ENCODE measurements around the gene OGFRL1.
A peak's percentile ranks its signal among the peaks of the same experiment; 100 is the strongest.

The OGFRL1 gene

DNA sequence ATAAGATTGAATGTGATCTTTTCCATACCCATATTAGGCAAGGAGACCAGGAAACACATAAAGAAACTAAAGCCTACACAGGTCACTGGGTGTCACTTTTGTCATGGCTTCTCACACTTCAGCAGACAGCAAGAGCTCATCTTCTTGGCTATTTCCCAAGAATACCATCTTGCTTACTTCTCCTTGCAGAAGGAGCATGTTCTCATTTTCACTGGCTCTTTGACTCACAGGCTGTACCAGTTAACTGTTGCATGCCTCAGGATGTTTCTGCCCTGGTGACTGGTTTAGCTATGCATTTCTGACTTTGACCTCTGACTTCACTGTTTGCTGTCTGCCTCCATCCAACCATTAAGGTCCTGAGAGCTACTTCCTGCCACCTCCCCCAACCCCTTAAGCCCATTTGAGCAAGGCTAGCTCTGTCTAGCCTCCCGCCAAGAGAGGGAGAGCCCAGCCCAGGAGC lies 40.3 kb upstream of the OGFRL1 start:
- TF ChIP-seq, protein P1, sequence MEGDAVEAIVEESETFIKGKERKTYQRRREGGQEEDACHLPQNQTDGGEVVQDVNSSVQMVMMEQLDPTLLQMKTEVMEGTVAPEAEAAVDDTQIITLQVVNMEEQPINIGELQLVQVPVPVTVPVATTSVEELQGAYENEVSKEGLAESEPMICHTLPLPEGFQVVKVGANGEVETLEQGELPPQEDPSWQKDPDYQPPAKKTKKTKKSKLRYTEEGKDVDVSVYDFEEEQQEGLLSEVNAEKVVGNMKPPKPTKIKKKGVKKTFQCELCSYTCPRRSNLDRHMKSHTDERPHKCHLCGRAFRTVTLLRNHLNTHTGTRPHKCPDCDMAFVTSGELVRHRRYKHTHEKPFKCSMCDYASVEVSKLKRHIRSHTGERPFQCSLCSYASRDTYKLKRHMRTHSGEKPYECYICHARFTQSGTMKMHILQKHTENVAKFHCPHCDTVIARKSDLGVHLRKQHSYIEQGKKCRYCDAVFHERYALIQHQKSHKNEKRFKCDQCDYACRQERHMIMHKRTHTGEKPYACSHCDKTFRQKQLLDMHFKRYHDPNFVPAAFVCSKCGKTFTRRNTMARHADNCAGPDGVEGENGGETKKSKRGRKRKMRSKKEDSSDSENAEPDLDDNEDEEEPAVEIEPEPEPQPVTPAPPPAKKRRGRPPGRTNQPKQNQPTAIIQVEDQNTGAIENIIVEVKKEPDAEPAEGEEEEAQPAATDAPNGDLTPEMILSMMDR (IDR thresholded peaks at IDR 0.05), result no peak
- no peak overlapping the region for H3K4me3 ChIP-seq (ENCODE audit: low read depth, low read length)
- H3K9me3 ChIP-seq (ENCODE audit: control insufficient read depth, low read length), result no peaks in the 10 kb centered on the region
- H3K4me2 ChIP-seq (ENCODE audit: low read length), result no peak overlapping the region
- H3K27me3 ChIP-seq (ENCODE audit: control insufficient read depth, insufficient read depth, low read length), result no peaks in the 10 kb centered on the region
- no peaks in the 10 kb centered on the region for H3K79me2 ChIP-seq
- no peak overlapping the region for H3K9ac ChIP-seq
- peak overlapping the region; percentile 2 for H3K27ac ChIP-seq
- peaks cover 3% of the 10 kb centered on the region for H3K4me1 ChIP-seq
- no peak overlapping the region for H2AFZ ChIP-seq
- no peaks in the 10 kb centered on the region for H3K36me3 ChIP-seq (ENCODE audit: control insufficient read depth, insufficient read depth, low read length)

DNA sequence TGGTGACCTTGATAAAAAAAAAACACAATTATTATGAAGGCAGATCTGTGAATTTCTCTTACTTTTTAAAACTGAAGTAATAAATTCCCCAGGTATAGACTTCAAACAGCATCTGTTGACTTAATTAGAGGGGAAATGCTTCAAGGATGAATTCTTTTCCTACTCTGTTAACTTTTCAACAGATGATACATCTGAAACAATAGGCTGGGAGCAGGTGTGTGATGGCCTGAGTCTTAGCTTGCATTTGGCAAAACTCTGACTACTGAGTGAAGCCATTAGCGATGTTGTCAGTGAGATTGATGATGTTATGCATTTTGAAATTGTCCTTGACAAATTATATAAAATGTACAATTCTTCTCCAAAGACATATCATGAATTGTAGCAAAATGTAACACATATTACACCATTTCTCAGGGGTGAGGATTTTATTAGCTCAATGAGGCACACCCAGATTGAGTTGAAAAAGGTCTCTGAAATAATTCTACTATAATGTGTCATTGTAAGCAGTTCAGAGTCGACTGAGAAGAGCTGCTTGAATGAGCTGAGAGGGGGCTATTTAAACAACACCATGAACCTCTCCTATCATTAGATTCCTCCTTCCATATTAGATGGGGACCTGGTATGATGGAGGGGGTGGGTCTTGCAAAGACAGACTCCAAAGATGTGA lies 39.6 kb upstream of the OGFRL1 start:
- H3K79me2 ChIP-seq, result no peaks in the 10 kb centered on the region
- no peaks in the 10 kb centered on the region for H3K9me3 ChIP-seq (ENCODE audit: control insufficient read depth, low read length)
- H3K27ac ChIP-seq, result peak overlapping the region; percentile 2

DNA sequence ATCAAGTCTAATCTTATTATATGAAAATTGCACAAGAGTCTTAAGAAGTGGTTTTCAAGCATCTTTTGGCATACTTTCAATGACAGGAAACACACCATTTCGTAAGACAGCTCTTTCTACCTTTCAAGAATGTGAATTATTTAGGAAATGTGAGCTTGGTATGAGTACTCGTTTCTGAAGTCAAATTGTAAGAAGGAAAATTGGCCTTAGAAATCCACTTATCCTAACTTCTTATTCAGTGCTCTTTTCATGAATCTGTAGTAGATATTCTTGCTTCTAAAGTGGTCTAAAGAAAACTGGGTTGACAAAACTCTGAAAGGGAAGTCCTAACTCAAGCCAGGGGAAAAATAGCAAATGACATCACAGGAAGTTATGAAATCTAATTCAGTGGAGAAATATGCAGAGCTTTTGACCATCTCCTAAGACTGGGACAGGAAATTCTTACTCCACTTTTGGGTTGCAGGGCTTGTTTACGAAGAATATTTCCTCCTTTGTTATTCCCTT lies 38.5 kb upstream of the OGFRL1 start:
- Histone ChIP-seq H3K4me1 (peaks cover 17% of the 10 kb centered on the region), H2AFZ (peak overlapping the region; percentile 4), H3K4me2 (ENCODE audit: low read length) (no peak overlapping the region), H3K27ac (peak overlapping the region; percentile 56), H3K9me3 (ENCODE audit: control insufficient read depth, low read length) (no peaks in the 10 kb centered on the region), H3K4me3 (ENCODE audit: low read depth, low read length) (no peak overlapping the region), H3K27me3 (ENCODE audit: control insufficient read depth, insufficient read depth, low read length) (no peaks in the 10 kb centered on the region), H3K36me3 (ENCODE audit: control insufficient read depth, insufficient read depth, low read length) (no peaks in the 10 kb centered on the region), H3K9ac (no peak overlapping the region), H3K79me2 (no peaks in the 10 kb centered on the region)
- TF ChIP-seq, protein P1 (IDR thresholded peaks at IDR 0.05), result no peak

More for the DNA sequence above, 39.6 kb upstream of the OGFRL1 start:
- Histone ChIP-seq H3K9ac (no peak overlapping the region), H3K4me3 (ENCODE audit: low read depth, low read length) (no peak overlapping the region), H3K4me1 (peaks cover 6% of the 10 kb centered on the region), H3K27me3 (ENCODE audit: control insufficient read depth, insufficient read depth, low read length) (no peaks in the 10 kb centered on the region), H3K4me2 (ENCODE audit: low read length) (no peak overlapping the region), H3K36me3 (ENCODE audit: control insufficient read depth, insufficient read depth, low read length) (no peaks in the 10 kb centered on the region), H2AFZ (no peak overlapping the region)
- TF ChIP-seq, protein P1 (IDR thresholded peaks at IDR 0.05), result no peak

DNA sequence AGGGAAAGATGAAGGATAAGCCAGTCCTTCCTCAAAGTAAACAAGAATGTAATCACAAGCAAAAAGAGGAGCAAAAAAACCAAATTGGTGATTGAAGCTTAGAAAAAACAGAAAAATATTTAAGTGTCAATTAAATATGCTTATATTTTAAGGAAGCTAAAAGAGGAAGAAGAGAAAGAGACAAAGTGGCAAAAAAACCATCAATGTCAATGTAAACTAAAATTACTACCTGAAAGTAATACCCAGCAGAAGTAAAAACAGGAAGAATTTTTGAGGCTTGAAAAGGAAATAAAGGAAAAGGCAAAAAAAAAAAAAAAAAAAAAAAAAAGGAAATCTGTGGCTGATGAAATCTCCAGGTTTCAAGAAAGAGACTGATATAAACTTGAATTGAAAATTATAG lies 36.2 kb upstream of the OGFRL1 start:
- Histone ChIP-seq H3K4me3 (ENCODE audit: low read depth, low read length) (no peak overlapping the region), H3K9me3 (ENCODE audit: control insufficient read depth, low read length) (no peaks in the 10 kb centered on the region), H3K4me1 (peaks cover 20% of the 10 kb centered on the region), H3K9ac (no peak overlapping the region), H3K27me3 (ENCODE audit: control insufficient read depth, insufficient read depth, low read length) (no peaks in the 10 kb centered on the region), H3K27ac (no peak overlapping the region), H3K79me2 (no peaks in the 10 kb centered on the region), H3K36me3 (ENCODE audit: control insufficient read depth, insufficient read depth, low read length) (no peaks in the 10 kb centered on the region), H3K4me2 (ENCODE audit: low read length) (no peak overlapping the region), H2AFZ (no peak overlapping the region)
- TF ChIP-seq, protein P1 (IDR thresholded peaks at IDR 0.05), result no peak

DNA sequence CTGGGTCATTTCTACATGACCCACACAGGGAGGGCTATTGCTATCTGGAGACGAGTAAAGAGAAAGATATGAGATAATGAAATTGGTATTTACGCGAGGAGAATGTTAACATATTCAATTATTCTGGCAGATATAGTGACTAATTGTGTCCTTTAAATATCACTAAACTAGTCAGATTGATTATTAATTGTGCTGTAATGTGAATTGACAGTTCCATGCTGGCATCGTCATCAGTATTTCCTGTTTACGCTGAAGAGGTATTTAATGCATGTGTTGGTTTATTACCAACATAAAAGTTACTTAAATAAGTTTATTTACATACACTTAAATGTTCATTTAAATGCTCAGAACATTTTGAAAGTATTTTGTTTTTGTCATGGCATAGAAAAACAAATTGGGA lies 35.7 kb upstream of the OGFRL1 start:
- no peaks in the 10 kb centered on the region for H3K9me3 ChIP-seq (ENCODE audit: control insufficient read depth, low read length)
- H3K9ac ChIP-seq, result no peak overlapping the region
- H2AFZ ChIP-seq, result peak overlapping the region; percentile 20
- no peaks in the 10 kb centered on the region for H3K36me3 ChIP-seq (ENCODE audit: control insufficient read depth, insufficient read depth, low read length)
- H3K79me2 ChIP-seq, result no peaks in the 10 kb centered on the region
- no peak overlapping the region for H3K4me2 ChIP-seq (ENCODE audit: low read length)
- TF ChIP-seq, protein P1 (IDR thresholded peaks at IDR 0.05), result no peak
- H3K4me1 ChIP-seq, result peaks cover 20% of the 10 kb centered on the region
- no peak overlapping the region for H3K4me3 ChIP-seq (ENCODE audit: low read depth, low read length)
- H3K27ac ChIP-seq, result no peak overlapping the region
- H3K27me3 ChIP-seq (ENCODE audit: control insufficient read depth, insufficient read depth, low read length), result no peaks in the 10 kb centered on the region

Measured in parathyroid adenoma (tissue), 2 donors.